ENCODE results near the gene NME1.
"Not testable (repeated sequence)": the region's sequence is repeated elsewhere in the genome, so short reads cannot be mapped to it uniquely, and the experiment has no call there.

The NME1 gene

DNA sequence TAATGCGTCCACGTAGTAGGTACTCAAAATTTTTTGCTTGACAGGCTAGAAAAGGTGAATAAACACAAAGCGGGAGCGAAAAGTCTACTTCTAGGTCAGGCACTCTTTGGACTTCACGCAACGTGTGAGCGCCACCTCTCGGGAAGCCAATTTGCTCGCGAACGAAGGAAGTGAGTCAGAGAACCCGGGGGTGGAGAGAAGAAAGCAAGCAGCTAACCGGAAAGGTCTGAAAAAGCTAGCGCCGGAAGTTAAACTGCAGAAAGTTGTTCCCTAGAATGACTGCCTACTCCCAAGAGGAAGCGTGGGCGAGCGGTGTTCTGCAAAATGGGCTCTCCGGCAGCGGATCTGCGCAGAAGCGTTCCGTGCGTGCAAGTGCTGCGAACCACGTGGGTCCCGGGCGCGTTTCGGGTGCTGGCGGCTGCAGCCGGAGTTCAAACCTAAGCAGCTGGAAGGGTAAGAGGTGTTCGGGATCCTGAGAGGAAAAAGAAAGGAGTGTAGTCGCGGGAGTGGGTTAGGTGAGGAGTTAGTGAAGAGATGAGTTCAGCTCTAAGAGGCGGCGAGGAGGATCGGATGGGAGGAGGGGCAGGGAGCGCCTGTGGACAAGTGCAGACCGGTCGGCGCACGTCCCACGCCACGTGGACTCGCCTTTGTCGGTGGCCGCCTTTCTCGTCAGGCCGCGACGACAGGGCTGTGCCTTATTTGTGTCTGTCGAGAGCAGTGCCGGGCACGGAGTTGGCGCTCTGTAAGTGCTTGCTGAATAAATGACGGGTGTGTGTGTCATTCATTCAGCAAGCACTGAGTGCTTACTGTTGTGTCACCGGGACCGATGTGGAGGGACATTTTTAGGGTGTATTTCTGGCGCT is at the start of gene NME1:
NME1 (plus strand) TSS at position 350 of the 863 bp plus-strand sequence. CDS start 2,096 bp downstream, outside the sequence.
- DNase-seq: peak; percentile 95

DNA sequence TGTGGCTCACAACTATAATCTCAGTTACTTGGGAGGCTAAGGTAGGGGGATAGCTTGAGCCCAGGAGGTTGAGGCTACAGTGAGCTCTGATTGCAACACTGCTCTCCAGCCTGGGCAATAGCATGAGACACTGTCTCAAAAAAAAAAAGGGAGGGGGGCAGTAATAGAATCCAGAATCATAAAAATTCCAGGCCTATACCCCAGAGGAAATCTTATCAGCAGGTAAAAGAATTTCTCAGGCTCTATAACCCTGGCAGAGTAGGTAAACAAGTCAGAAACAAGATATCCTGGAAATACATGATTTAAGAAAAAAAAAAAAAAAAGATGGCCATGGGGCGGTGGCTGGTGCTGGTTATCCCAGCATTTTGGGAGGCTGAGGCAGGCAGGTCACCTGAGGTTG is 45.6 kb upstream of the NME1 start:
- no peak for DNase-seq

DNA sequence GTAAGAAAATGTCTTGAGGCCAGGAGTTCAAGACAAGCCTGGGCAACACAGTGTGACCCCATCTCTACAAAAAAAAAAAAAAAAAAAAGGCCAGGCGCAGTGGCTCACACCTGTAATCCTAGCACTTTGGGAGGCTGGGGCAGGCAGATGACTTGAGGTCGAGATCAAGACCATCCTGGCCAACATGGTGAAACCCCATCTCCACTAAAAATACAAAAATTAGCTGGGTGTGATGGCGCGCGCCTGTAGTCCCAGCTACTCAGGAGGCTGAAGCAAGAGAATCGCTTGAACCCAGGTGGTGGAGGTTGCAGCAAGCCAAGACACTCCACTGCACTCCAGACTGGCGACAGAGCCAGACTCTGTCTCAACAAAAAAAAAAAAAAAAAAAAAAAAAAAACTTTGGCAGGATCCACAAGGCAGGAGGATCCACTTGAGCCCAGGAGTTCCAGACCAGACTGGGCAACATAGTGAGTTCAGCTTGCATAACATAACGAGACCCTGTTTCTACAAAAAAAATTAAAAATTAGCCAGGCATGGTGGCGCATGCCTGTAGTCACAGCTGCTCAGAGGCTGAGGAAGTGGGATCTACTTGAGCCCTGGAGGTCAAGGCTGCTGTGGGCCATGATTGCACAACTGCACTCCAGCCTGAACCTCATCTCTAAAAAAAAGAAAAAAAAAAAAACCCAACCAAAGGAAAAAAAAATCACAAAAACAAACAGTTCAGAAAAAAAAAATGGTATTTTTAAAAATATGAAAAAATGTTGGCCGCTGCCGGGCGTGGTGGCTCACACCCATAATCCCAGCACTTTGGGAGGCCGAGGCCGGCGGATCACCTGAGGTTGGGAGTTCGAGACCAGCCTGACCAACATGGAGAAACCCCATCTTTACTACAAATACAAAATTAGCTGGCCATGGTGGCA is 40.8 kb upstream of the NME1 start:
- DNase-seq: not testable (repeated sequence)

DNA sequence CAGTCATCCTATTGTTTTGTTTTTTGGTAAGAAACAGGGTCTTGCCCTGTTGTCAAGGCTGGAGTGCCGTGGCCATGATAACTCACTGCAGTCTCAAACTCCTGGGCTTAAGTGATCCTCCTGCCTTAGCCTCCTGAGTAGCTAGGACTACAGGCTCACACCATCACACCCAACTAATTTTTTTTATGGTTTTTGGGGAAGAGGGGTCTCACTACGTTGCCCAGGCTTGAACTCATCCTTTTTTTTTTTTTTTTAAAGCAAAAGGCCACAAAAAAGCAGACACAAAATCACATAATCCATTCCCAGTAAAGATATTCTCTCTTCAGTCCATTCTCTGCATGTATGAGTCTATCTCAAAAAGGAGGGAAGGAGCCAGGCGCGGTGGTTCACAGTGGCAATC is 38.2 kb upstream of the NME1 start:
- DNase-seq: no peak

DNA sequence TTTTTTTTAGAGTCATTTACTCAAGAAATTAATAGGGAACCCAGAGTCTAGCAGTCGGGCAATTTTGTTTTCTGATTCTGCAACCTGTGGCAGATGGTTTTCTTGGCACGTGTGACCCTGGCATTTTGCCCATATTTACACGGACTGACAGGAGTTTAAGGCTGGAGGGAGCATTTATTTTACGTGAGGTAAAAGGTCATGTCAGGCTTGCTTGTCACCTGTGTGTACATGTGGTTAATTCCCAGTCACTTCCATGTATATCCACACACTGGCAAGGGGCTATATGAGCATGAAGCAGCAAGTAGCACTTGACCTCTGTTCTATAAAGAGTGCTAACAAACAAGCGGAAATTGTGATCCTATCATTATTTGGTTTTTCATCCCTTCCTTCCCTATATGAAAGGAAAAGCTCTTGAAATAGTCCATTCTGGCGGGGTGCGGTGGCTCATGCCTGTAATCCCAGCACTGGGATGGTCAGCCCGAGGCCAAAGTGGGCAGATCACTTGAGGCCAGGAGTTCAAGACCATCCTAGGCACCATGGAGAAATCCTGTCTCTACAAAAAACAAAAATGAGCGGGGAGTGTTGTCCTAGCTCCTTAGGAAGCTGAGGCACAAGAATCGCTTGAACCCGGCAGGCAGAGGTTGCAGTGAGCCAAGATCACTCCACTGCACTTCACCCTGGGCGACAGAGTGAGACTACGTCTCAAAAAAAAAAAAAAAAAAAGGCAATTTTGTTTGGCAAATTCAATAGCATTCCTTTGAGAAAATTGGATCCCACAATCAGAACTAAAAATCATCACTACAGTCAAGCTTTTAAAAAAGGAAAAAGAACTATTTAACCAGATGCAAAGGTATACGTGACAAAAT is 34.8 kb upstream of the NME1 start:
- no peak for DNase-seq

DNA sequence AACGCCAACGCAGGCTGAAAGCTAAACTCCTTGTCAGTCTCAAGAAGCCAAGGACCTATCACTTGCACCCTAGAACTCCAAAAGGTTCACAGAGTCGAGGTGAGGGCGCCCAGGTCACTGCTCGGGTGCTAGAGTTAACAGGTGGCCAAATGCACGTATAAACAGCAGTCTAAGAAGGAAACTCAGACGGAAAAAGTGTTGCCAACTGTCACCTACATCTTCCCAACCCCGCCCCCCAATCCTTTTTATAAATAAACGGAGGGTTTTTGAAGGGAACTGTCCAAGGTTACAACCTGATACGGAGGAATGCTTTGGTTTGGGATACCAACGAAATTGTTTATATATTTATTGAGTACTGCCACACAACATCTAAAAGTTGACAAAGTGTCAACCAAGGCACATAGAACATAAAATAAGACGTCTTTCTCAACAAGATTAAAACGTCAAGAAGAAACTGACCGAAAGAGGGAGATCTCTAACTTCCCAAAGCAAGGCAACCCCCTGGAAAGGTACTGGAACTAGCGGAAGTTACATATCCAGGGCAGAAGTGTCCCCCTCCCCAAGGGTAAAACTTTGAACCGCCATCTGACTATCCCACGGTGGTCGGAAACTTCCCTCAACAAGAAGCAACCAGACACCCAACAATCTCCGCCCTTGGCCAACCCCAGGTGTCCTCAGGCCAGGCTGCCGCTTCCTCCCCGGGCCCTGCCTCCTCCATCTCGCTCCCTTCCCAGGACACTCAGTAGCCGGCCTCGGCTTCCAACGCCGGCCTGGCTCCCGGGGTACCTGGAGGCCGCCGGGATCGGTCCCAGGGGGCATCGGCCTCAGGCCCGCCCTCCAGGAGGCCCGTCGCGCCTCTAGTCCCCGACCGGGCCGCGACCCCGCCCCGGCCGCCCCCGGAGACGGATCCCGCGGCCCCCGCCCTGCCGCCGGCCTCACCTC is 33.7 kb upstream of the NME1 start:
- DNase-seq: peak; percentile 28

DNA sequence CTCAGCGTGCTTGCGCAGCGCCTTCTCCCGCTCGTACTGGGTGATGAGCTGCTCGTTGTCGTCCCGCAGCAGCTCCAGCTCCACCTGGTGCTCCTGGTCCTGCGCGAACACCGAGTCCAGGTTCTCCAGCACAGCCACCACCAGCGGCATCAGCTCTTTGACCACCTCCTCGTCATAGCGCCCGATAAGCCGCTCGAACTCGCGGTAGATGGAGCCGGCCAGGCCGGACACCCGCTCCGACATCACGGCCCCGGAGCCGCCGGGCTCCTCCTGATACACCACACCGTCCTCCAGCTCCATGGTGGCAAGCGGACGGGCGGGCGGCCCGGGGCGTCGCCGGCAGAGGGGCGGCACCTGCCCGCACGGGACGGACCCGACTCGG is 33.0 kb upstream of the NME1 start:
- DNase-seq: peak; percentile 46

DNA sequence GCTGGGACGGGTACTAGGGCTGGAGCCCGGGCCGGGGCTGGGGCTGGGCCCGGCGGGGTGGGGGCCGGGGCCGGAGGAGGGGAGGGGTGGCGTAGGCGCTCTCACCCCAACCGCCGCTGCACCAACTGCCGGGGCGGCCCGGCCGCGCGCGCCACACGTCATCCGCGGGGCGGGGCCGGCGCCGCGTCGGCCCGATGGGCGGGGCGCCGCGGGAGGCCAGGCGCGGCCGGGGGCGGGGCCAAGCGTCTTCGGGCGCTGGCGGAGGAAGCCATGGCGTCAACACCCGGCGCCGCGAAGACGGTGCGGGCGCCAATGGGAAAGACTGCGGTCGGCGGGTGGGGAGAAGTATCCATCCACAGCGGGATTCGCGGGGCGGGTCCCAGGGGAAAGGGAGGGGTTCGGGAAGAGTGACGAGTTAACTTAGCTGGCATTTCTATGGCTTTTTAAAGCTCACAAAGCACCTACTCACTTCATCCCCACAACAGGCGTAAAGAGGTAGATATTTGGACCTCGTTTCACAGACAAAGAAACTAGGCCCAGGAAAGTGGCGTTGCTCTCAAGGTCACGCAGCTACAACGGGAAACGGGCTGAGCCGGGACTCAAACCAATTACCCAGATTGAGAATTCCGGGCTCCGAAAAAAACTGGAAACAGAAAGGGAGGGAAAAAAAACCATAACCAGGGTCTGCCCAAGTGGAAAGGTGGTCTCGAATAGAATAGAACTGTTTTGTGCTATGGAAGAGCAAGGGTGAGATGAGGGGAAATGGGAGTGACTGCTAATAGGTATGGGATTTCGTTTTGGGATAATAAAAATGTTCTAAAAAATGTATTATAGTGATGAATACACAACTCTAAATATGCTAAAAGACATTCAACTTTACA is 32.4 kb upstream of the NME1 start, which contains the start of gene SPAG9:
SPAG9 (minus strand) TSS at position 130 of the 881 bp plus-strand sequence. CDS start 212 bp downstream, outside the sequence.
- peak; percentile 87 for DNase-seq

DNA sequence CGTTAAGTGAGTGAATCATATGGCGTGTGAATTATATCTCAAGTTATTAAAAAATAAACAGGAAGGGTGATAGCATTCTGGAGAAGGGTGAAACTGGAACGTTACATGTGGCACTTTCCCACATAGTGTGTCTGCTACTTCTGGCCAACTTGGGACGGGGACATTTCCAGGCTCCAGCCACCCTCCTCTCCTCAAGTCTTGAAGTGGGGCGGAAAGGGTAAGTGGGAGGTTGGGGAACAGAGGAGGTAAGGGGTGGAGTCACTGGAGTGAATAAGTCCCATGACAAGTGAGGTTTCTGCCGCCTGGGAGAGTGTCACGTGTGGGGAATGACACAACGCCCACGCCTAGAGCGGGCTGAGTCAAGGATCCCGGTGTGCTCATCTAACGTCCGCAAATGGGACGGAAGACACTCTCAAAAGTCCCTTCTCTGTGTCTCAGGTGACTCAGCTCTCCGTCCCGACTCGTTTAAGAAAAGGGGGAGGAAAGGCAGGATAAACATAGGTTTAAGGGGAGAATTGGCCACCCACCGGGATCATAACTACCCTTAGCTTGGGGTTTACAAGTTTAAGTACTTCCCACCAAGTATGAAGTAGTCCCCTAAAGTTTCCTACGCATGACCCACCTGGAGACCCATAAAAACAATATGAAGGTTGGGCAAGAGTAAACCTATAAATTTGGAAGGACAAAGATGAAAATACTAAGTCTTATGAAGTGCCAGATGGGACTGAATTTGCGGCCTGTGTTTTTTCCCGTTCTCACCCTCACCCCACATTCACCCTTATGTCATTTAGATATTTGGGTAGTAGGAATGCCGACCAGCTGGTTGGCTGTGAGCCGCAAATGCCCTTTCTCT is 31.5 kb upstream of the NME1 start:
- peak; percentile 86 for DNase-seq

DNA sequence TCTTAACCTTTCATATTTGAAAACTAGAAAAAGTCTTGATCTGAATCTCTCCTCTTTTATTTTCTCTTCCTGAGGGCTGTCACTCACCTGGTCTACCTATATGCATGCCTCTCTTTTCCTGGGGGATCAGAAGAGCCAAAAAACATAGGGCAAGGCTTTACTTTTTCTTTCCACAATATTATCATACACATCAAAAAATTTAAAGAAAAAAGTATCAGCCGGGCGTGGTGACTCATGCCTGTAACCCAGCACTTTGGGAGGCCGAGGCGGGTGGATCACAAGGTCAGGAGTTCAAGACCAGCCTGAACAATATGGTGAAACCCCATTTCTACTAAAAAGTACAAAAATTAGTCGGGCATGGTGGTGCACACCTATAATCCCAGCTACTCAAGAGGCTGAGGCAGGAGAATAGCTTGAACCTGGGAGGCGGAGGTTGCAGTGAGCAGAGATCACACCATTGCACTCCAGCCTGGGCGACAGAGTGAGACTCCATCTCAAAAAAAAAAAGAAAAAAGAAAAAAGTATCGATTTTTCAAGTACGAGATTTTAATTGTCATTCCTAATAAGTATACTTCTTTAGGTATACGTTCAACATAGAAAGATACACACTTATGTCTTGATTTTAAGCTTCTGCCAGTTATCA is 30.8 kb upstream of the NME1 start:
- peak; percentile 19 for DNase-seq

DNA sequence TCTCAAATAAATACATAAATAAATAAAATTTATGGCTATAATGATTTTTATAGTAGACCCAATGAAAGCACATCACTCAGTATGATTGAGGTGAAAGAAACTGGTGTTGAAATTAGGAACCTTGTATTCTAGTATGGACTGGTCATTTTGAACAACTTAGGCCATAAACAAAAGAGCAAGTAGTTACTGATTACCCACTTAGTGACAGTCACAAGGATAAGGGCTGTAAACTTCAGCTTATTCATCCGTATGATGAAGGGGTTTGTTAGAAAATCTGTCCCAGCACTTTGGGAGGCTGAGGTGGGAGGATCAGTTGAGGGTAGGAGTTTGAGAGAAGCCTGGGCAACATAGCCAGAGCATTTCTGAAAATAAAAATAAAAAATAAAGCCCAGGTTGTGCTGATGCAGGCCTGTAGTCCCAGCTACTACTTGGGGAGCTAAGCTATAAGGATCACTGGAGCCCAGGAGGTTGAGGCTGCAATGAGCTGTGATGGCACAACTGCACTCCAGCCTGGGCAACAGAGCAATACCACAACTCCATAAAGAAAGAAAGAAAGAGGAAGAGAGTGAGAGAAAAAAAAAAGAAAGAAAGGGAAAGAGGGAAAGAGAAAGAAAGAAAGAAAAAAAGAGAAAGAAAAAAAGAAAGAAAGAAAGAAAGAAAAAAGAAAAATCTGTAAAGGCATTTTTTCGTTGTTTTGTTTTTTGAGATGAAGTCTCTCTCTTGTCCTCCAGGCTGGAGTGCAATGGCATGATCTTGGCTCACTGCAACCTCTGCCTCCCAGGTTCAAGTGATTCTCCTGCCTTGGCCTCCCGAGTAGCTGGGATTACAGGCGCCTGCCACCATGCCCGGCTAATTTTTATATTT is 28.5 kb upstream of the NME1 start:
- DNase-seq: no peak

DNA sequence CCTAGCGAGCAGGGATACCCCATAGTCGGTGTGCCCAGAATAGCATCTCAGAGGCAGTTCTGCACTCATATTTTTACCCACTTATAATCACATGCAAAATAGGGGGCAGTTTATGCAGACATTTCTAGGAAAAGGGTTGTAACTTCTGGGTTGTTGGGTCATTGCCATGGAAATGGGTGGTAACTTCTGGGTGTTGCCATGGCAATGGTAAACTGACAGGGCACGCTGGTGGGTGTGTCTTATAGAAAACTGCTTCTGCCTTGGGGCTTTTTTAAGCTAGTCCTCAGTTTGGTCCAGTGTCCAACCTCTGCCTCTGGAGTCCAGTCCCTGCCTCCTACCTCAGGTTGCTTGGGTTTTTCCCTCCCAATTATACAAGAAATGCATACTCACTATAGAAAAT is 25.3 kb upstream of the NME1 start:
- DNase-seq: no peak

DNA sequence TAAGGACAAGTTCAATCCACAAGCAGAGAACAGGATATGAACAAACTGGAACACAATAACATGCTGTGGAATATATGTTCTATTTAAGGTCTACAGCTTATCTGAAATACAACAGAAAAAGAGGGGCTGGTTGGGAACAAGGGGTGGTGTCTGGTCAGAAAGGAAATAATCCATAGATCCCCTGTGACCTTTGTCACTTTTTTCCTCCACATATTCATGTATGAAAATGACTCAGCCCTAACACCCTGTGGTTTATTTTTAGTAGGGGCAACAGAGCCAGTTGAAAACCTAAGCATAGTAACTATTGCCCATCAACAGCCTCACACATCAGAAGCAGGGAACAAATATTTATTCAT is 20.4 kb upstream of the NME1 start:
- no peak for DNase-seq

DNA sequence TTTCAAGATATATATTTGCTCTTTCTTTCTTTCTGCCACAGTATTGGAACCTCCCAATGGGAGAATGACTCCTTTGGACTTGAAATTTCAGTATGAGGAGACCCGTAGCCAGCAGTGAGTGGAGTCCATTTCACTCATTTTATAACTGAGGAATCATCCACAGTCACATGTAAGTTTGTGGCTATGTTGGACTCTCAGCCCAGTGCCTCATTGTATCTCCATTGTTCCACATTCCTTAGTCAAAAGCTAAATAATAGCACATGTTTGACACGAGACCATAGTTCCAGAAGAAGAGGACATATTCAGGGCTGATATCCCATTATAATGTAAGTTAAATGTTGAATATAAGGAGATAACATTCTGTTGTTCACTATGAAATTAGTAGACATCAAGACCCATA is 20.0 kb upstream of the NME1 start:
- no peak for DNase-seq

DNA sequence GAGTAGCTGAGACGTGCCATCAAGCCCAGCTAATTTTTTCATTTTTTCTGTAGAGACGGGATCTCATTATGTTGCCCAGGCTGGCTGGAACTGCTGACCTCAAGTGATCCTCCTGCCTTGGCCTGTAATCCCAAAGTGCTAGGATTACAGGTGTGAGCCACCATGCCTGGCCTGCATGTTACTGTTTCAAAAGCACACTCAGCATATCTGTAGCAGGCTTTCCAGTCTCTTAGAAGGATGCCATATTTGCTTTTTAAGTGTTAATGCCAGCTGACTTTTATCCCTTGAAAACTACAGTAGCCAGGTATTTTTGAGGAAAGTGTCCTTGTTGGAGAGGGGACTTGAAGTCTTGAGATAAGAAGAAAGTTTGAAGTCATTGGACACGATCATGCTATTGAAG is 17.4 kb upstream of the NME1 start:
- no peak for DNase-seq

DNA sequence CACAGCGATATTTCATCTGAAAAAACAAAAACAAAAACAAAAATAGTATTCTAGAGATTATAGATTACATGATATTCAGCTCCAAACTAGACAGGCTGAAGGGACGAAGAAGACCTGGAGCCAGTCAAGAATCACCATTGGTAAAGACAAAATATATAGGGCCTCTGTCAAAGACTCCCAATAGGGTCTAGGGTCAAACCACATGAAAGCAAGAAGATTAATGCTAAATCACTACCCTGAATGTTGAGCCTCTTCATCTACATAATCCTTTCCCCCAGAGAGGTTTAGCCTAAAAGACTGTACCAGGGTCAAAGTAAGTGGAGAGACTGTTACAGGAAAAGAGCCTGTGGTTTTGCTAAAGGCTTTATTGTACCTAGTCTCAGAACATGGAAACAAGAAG is 10.8 kb upstream of the NME1 start:
- no peak for DNase-seq

DNA sequence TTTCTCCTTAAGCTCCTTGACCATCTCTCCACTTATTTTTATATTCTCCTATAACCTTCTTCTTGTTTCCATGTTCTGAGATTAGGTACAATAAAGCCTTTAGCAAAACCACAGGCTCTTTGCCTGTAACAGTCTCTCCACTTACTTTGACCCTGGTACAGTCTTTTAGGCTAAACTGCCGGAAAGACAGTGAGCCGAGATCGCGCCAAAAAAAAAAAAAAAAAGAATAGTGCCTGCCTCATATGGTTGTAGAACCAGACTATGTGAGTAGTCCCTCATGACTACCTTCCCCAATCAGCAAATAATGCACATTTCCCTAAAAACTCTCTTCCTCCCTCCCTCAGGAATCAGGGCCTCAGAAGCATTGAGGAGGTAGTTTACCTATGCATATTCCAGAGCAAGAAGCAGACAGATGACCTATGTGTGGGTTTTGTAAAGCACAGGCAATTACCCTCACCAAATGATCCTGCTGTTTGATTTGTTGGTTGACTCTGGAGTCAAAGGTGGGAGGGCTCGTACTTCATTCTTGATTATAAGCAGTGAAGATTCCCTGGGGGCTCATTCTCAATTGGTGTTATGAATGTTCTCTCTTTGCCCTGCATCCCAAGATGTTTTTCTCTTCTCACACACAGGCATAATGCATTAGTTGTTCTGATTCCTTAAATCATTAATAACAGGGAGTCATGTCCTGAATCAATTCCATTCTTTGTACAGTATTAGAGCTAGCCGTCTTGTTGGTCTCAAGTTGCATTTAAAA is 8.9 kb upstream of the NME1 start:
- no peak for DNase-seq
